HepG2 (cell line): ENCODE data around the gene MARS1. TPM values are rescaled to one million over a fixed set of nuclear protein-coding genes. Genes with fewer than 3 reads are reported as not detected.

Experiments used
- ATAC-seq: fragments of 200-7000 bp; cut with Tn5 transposase; 3 replicates; pipeline ENCODE4 v1.9.1; 2020; ENCODE audit warnings: mild to moderate bottlenecking, moderate library complexity
- BruUV-seq: library from RNA; stranded (reverse); fragments of 400-500 nt; replicated peaks from 2 replicates; lab custom pipeline; 2021; lab: Mats Ljungman, UMichigan
- CTCF ChIA-PET: fragments of 300-600 bp; formaldehyde crosslinking; extraction: SDS; loops from one replicate; lab custom pipeline; 2021; ENCODE audit warnings: low total read pairs, inconsistent platforms, low intra/inter-chr PET ratio; lab: Yijun Ruan, JAX
- POLR2A ChIA-PET: fragments of 350-600 bp; sonication (Branson Sonifier 250); formaldehyde crosslinking; loops from one replicate; lab custom pipeline; 2020; ENCODE audit warnings: antibody characterized with exemption, inconsistent platforms; lab: Yijun Ruan, JAX
- DNase-seq: peaks from one replicate; pipeline ENCODE4 v3.0.0-alpha.2; 2015; ENCODE audit warnings: low spot score
- FAIRE-seq: peaks from 3 replicates; lab custom pipeline; 2011; peaks lifted over from hg19 to GRCh38; lab: Jason Lieb, UNC
- H2AFZ ChIP-seq: one replicate; pipeline ENCODE4 v1.6.1; 2011; ENCODE audit warnings: low read length, inconsistent platforms
- H3K27ac ChIP-seq: fragments of 300-600 bp; 3 replicates; pipeline ENCODE4 v1.8.0; 2011; ENCODE audit warnings: mixed run types, mild to moderate bottlenecking, mixed read lengths, low read length, inconsistent platforms; ENCODE audit not compliant: insufficient read depth; ENCODE audit errors: extremely low read length
- H3K27me3 ChIP-seq, 2 experiments: fragments of 200-600 bp in 1 of 2; 2 replicates in 1 of 2; 3 replicates in 1 of 2; pipeline versions ENCODE4 v1.6.0 to v1.8.0; 2011; ENCODE audit warnings: low read length in 2 of 2, mild to moderate bottlenecking in 2 of 2, moderate library complexity in 2 of 2, inconsistent platforms in 1 of 2; ENCODE audit not compliant: insufficient read depth in 2 of 2, control insufficient read depth in 1 of 2
- H3K36me3 ChIP-seq, 2 experiments: fragments of 200-600 bp in 1 of 2; replicated peaks in 1 of 2; 2 replicates in 1 of 2; 3 replicates in 1 of 2; pipeline versions ENCODE4 v1.5.1 to v1.8.0; 2011; ENCODE audit warnings: low read length in 2 of 2, inconsistent platforms in 1 of 2; ENCODE audit not compliant: insufficient read depth in 2 of 2, control insufficient read depth in 1 of 2
- H3K4me1 ChIP-seq: 2 replicates; pipeline ENCODE4 v1.5.1; 2012; ENCODE audit warnings: low read length, inconsistent platforms; ENCODE audit not compliant: insufficient read depth
- H3K4me2 ChIP-seq: 2 replicates; pipeline ENCODE4 v1.6.0; 2011; ENCODE audit warnings: low read depth, low read length, inconsistent platforms
- H3K4me3 ChIP-seq, 3 experiments: fragments of 200-600 bp in 1 of 3; sonication (generic), shearing (Covaris generic) in 1 of 3; replicated peaks in 1 of 3; 2 replicates each; pipeline ENCODE4 v1.5.1; 2011 to 2016; ENCODE audit warnings: low read length in 3 of 3, inconsistent platforms in 2 of 3, low read depth in 2 of 3, mild to moderate bottlenecking in 2 of 3, control low read depth in 1 of 3, mixed read lengths in 1 of 3; ENCODE audit not compliant: insufficient read depth in 1 of 3
- H3K79me2 ChIP-seq: one replicate; pipeline ENCODE4 v1.6.1; 2011; ENCODE audit warnings: low read length, inconsistent platforms; ENCODE audit not compliant: insufficient read depth
- H3K9ac ChIP-seq: 2 replicates; pipeline ENCODE4 v1.6.0; 2011; ENCODE audit warnings: mild to moderate bottlenecking, low read depth, low read length, inconsistent platforms; ENCODE audit not compliant: insufficient read depth
- H3K9me3 ChIP-seq: 2 replicates; pipeline ENCODE4 v1.5.1; 2012; ENCODE audit warnings: mild to moderate bottlenecking, low read length
- H4K20me1 ChIP-seq: 2 replicates; pipeline ENCODE4 v1.6.0; 2011; ENCODE audit warnings: inconsistent platforms, mild to moderate bottlenecking, low read length, moderate library complexity; ENCODE audit not compliant: insufficient read depth
- ATF7-NPFF ChIP-seq: sonication (generic); formaldehyde crosslinking; IDR thresholded peaks from 2 replicates; pipeline ENCODE4 v1.8.1; 2023; ENCODE audit warnings: mild to moderate bottlenecking, low read depth, missing genetic modification reagents, moderate library complexity
- ATM ChIP-seq: fragments of 450-650 bp; IDR thresholded peaks from 2 replicates; pipeline ENCODE4 v1.7.1; 2017; ENCODE audit warnings: mild to moderate bottlenecking, borderline replicate concordance
- CEBPG ChIP-seq: IDR thresholded peaks from 2 replicates; pipeline ENCODE4 v1.6.1; 2016
- HNF4G ChIP-seq, 2 experiments: sonication (generic) in 1 of 2; formaldehyde crosslinking in 1 of 2; IDR thresholded peaks; 2 replicates each; pipeline versions ENCODE4 v1.4.0 to v1.6.1; 2011 to 2020; ENCODE audit warnings: borderline replicate concordance in 2 of 2, low read depth in 2 of 2, mild to moderate bottlenecking in 2 of 2, low read length in 1 of 2, missing genetic modification reagents in 1 of 2, moderate library complexity in 1 of 2
- MAZ ChIP-seq, 2 experiments: sonication (generic) in 1 of 2; formaldehyde crosslinking in 1 of 2; IDR thresholded peaks; 2 replicates each; pipeline versions ENCODE4 v1.5.0 to v1.6.1; 2012 to 2020; ENCODE audit warnings: low read depth in 2 of 2, mild to moderate bottlenecking in 2 of 2, borderline replicate concordance in 1 of 2, improper control_type of control experiment in 1 of 2, low read length in 1 of 2, missing genetic modification reagents in 1 of 2, moderate library complexity in 1 of 2
- MXD3 ChIP-seq: IDR thresholded peaks from 2 replicates; pipeline ENCODE4 v1.6.1; 2016; ENCODE audit warnings: mild to moderate bottlenecking, missing biosample characterization, missing genetic modification reagents
- NFE2 ChIP-seq: sonication (generic); formaldehyde crosslinking; IDR thresholded peaks from 2 replicates; pipeline ENCODE4 v1.4.0; 2020; ENCODE audit warnings: missing genetic modification reagents
- NFYB ChIP-seq: sonication (generic); formaldehyde crosslinking; IDR thresholded peaks from 2 replicates; pipeline ENCODE4 v1.4.0; 2020; ENCODE audit warnings: missing genetic modification reagents
- ONECUT2 ChIP-seq: sonication (generic); formaldehyde crosslinking; IDR thresholded peaks from 2 replicates; pipeline ENCODE4 v1.4.0; 2020; ENCODE audit warnings: missing genetic modification reagents
- RCOR2 ChIP-seq: IDR thresholded peaks from 2 replicates; pipeline ENCODE4 v1.6.1; 2016; ENCODE audit warnings: missing biosample characterization, missing genetic modification reagents
- SETDB1 ChIP-seq: sonication (generic); formaldehyde crosslinking; IDR thresholded peaks from 2 replicates; pipeline ENCODE4 v1.5.1; 2020; ENCODE audit warnings: missing genetic modification reagents, mild to moderate bottlenecking, borderline replicate concordance
- ZBTB8A ChIP-seq: sonication (generic); formaldehyde crosslinking; IDR thresholded peaks from 2 replicates; pipeline ENCODE4 v1.4.0; 2020; ENCODE audit warnings: mild to moderate bottlenecking, low read depth, missing genetic modification reagents, borderline replicate concordance
- ZNF10 ChIP-seq: sonication (generic); formaldehyde crosslinking; IDR thresholded peaks from 2 replicates; pipeline ENCODE4 v1.4.0; 2020; ENCODE audit warnings: mild to moderate bottlenecking, low read depth, missing genetic modification reagents, borderline replicate concordance
- ZNF382 ChIP-seq: sonication (generic); formaldehyde crosslinking; IDR thresholded peaks from 2 replicates; pipeline ENCODE4 v1.5.0; 2020; ENCODE audit warnings: missing genetic modification reagents, mild to moderate bottlenecking, borderline replicate concordance
- ZNF552 ChIP-seq: sonication (generic); formaldehyde crosslinking; IDR thresholded peaks from 2 replicates; pipeline ENCODE4 v1.9.0; 2022; ENCODE audit warnings: missing genetic modification reagents, mild to moderate bottlenecking, borderline replicate concordance
- ZNF652 ChIP-seq: IDR thresholded peaks from 2 replicates; pipeline ENCODE4 v1.6.1; 2016; ENCODE audit warnings: low read depth, borderline replicate concordance
- WGBS: methylation state at CpG from one replicate; pipeline ENCODE4 v1.1.6; 2017; ENCODE audit warnings: low lambda C conversion rate; 5-methylcytosine and 5-hydroxymethylcytosine counted together
- in situ Hi-C: cut with HindIII; loops from 2 replicates; pipeline ENCODE4 v1.10.0; 2017; ENCODE audit warnings: low pct_unique_long_range_greater_than_20kb; ENCODE audit not compliant: extremely low pct_ligation_motif_present
- intact Hi-C: fragments of 100-400 bp; cut with micrococcal nuclease; formaldehyde crosslinking; loops from one replicate; pipeline ENCODE4 v1.10.0; 2022; ENCODE audit not compliant: unreplicated experiment
- polyA plus RNA-seq, 8 experiments: library from polyadenylated mRNA; depleted of rRNA in 3 of 8; stranded (reverse) in 7 of 8; unstranded in 1 of 8; fragments of >200 nt; fragmentation: Illumina TruSeq in 4 of 8; extraction: Trizol in 4 of 8; gene quantifications; 2 replicates each; pipeline versions ENCODE4 v1.2.1 to v1.2.3, GENCODE V29; 2011 to 2016; ENCODE audit warnings: low read depth in 4 of 8, missing spikeins in 1 of 8, mixed read lengths in 1 of 8; ENCODE audit not compliant: insufficient read depth in 1 of 8
- total RNA-seq, 5 experiments: library from RNA; depleted of rRNA; stranded (reverse); fragments of >200 nt; fragmentation: Illumina TruSeq; extraction: Trizol; gene quantifications; 2 replicates each; pipeline ENCODE4 v1.2.3, GENCODE V29; 2016; ENCODE audit warnings: low read depth in 1 of 5
- TF ChIP-seq, protein P1 (sequence below): sonication (generic); formaldehyde crosslinking; IDR thresholded peaks from 2 replicates; pipeline ENCODE4 v1.8.0; 2022; ENCODE audit warnings: missing genetic modification reagents, mild to moderate bottlenecking, inconsistent platforms, borderline replicate concordance
- TF ChIP-seq, protein P2 (sequence below): IDR thresholded peaks from 2 replicates; pipeline ENCODE4 v1.6.1; 2016; ENCODE audit warnings: low read depth, borderline replicate concordance

The MARS1 gene
- total and polyA plus RNA-seq, 2 of the 13 experiments (the other 11 are each of a cell fraction or from before 2014, with no cell fraction given), result 115 to 181 TPM

- no peak for TF ChIP-seq MXD3 (CRISPR knock-in tag)
These were observed 8.9 kb upstream of the MARS1 start (continued) for GRCh38 chr12:57479043-57479375.

GRCh38 chr12:57479376-57480115, 8.3 kb upstream of the MARS1 start, which contains the start of gene ARHGAP9:
Gene ARHGAP9 (minus strand): TSS chr12:57479866. CDS start chr12:57479406, 460 bp downstream.
- peaks cover 35% of the 10 kb centered on the region for H3K4me1 ChIP-seq
- no peaks in the 10 kb centered on the region for H4K20me1 ChIP-seq
- peaks cover 8 to 57% of the 10 kb centered on the region in 2 experiments for H3K27me3 ChIP-seq
- CTCF ChIA-PET, result no interaction called here
- POLR2A ChIA-PET, result no interaction called here
- no TSS peak for BruUV-seq
- WGBS, result 31% methylated on average over 6 of the region's 6 CpGs
- no peak for DNase-seq
- no peak for TF ChIP-seq SETDB1
- no peak for TF ChIP-seq ZNF652 (CRISPR knock-in tag)
- TF ChIP-seq, protein P1, sequence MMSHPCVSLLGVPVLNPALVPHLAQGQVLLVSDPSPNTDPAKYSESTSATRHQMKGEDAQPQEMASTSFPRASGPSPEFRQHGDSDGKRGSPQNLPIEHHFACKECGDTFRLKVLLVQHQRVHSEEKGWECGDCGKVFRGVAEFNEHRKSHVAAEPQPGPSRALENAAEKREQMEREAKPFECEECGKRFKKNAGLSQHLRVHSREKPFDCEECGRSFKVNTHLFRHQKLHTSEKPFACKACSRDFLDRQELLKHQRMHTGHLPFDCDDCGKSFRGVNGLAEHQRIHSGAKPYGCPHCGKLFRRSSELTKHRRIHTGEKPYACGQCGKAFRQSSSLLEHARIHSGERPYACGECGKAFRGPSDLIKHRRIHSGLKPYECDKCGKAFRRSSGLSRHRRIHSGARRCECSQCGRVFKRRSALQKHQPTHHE (CRISPR knock-in tag), result no peak
- TF ChIP-seq CEBPG (CRISPR knock-in tag), result no peak
- no peak for TF ChIP-seq ONECUT2
- TF ChIP-seq MAZ (IDR thresholded peaks at IDR 0.05; ENCODE audit: borderline replicate concordance, low read depth, low read length), result no peak
- no peak for TF ChIP-seq MAZ (CRISPR knock-in tag; IDR thresholded peaks at IDR 0.05; ENCODE audit: low read depth)
- no peak for TF ChIP-seq RCOR2 (CRISPR knock-in tag)
- TF ChIP-seq ATF7-NPFF (CRISPR knock-in tag), result no peak
- no peak for TF ChIP-seq ZNF552
- TF ChIP-seq, protein P2, sequence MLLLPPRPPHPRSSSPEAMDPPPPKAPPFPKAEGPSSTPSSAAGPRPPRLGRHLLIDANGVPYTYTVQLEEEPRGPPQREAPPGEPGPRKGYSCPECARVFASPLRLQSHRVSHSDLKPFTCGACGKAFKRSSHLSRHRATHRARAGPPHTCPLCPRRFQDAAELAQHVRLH (CRISPR knock-in tag), result no peak
- TF ChIP-seq NFYB (CRISPR knock-in tag), result no peak
- no peak for TF ChIP-seq ZNF382 (CRISPR knock-in tag)
- no peak for TF ChIP-seq ZNF10
- no peak for TF ChIP-seq NFE2 (CRISPR knock-in tag)
- TF ChIP-seq ZBTB8A, result no peak
- no peak for TF ChIP-seq ATM
- TF ChIP-seq HNF4G (IDR thresholded peaks at IDR 0.05; ENCODE audit: borderline replicate concordance, low read depth, low read length), result no peak
- TF ChIP-seq HNF4G (CRISPR knock-in tag; IDR thresholded peaks at IDR 0.05; ENCODE audit: borderline replicate concordance, low read depth), result no peak
- no peak within 1 kb of the TSS for H3K4me3 ChIP-seq
- H3K9ac ChIP-seq, result no peak within 1 kb of the TSS
- no peak within 1 kb of the TSS for H3K27ac ChIP-seq
- in situ Hi-C loops, result no loop called here
- no peak for FAIRE-seq
- no peak within 1 kb of the TSS for H2AFZ ChIP-seq
- H3K9me3 ChIP-seq, result no peaks in the 10 kb centered on the region
- intact Hi-C loops, result no loop called here
- H3K4me2 ChIP-seq, result peak within 1 kb of the TSS; percentile 73; the same call in 1 of the 2 replicates
- ATAC-seq, result no peak
- H3K36me3 ChIP-seq, result no peaks in the 10 kb centered on the region
- no peaks in the 10 kb centered on the region for H3K79me2 ChIP-seq
